HEK293T (cell line): ENCODE results near the gene SLC4A2.

Experiments used
- BHLHE40 ChIP-seq: fragments of 450-650 bp; IDR thresholded peaks from 2 replicates; pipeline ENCODE4 v1.6.1; 2016; ENCODE audit warnings: mild to moderate bottlenecking, moderate library complexity, borderline replicate concordance
- FOXM1 ChIP-seq: fragments of 450-650 bp; IDR thresholded peaks from 2 replicates; pipeline ENCODE4 v1.6.1; 2017; ENCODE audit warnings: mild to moderate bottlenecking, borderline replicate concordance
- SUZ12 ChIP-seq: fragments of 450-650 bp; IDR thresholded peaks from 2 replicates; pipeline ENCODE4 v1.6.1; 2016; ENCODE audit warnings: mild to moderate bottlenecking

DNA sequence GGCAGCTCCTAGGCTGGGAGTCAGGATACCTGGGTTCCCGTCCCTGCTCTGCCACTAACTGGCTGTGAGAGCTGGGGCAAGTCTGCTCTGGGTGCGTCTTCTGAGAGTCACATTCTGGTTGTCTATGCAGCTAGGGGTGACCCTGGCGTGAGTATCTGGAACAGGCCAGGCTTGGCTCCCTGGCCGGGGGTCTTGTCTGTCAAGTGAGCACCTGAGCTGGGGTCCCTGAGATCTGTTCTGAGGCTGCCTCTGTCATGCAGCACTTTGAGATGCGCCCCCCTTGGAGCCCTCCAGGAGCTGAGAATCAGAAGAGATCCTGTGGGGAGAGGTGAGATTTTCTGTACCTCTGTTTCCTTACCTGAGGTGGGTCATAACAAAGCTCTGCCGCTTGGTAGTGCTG, 34.4 kb downstream of the SLC4A2 start:
- no peak for TF ChIP-seq SUZ12
- no peak for TF ChIP-seq BHLHE40
- TF ChIP-seq FOXM1 = no peak
